OCI-LY3 (cell line): Measurements from ENCODE around the gene VASH1.

Experiments
- EZH2phosphoT487 ChIP-seq: fragments of 200-600 bp; shearing (Covaris generic); IDR thresholded peaks from 2 replicates; pipeline ENCODE4 v1.6.1; 2018; ENCODE audit warnings: antibody characterized with exemption, mixed run types, low read depth
- TF ChIP-seq, protein P1 (sequence below): fragments of 200-600, 300-600 bp; sonication (generic); IDR thresholded peaks from 2 replicates; pipeline ENCODE4 v1.5.1; 2014; ENCODE audit warnings: antibody characterized with exemption, low read length, low read depth

DNA sequence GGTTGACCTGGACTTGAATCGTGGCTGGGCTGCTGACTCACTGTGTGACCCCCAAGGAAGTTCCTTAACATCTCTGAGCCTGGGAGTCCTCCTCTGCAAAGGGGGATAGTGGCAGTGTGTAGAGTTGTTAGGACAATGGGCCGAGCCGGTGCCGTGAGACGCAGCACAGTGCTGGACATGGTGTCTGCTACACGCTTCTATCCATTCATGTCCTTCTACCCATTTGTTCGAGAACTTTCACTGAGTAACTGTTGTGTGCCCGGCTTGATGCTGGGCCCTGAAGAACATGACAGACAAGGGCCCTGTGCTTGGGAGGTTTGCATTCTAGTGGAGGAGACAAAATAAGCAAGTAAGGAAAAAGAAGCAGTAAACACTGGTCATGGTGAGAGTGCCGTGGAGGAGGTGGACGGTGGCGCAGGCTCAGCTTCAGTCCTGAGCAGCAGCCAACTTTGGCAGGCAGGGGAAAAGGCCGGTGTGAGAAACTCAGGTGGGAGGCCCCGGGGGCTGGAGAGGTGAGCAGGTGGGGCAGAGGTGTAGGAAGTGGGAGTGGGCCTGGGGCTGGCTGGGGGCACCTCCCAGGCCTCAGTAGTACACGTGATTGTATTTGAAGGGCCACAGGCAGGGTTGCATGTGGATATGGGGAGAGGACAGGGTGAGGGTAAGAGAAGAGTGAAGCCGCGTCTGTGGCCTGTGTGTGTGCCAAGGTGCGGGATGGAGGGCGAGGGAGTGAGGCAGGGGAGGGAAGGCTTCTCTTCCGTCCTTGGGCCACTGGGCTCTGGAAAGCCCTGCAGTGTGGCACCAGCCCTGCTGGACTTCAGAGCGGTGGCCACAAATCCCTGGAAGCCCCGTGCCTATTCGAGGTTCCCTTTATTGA is 13.8 kb downstream of the VASH1 start:
- TF ChIP-seq, protein P1, sequence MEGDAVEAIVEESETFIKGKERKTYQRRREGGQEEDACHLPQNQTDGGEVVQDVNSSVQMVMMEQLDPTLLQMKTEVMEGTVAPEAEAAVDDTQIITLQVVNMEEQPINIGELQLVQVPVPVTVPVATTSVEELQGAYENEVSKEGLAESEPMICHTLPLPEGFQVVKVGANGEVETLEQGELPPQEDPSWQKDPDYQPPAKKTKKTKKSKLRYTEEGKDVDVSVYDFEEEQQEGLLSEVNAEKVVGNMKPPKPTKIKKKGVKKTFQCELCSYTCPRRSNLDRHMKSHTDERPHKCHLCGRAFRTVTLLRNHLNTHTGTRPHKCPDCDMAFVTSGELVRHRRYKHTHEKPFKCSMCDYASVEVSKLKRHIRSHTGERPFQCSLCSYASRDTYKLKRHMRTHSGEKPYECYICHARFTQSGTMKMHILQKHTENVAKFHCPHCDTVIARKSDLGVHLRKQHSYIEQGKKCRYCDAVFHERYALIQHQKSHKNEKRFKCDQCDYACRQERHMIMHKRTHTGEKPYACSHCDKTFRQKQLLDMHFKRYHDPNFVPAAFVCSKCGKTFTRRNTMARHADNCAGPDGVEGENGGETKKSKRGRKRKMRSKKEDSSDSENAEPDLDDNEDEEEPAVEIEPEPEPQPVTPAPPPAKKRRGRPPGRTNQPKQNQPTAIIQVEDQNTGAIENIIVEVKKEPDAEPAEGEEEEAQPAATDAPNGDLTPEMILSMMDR: no peak
- no peak for TF ChIP-seq EZH2phosphoT487
